GM23248 (cell line): ENCODE results near the gene RPL22. TPM values are rescaled to one million over a fixed set of nuclear protein-coding genes. Genes with fewer than 3 reads are reported as not detected.

Source experiments
- DNase-seq: peaks from one replicate; pipeline ENCODE4 v3.0.0-alpha.2; 2015
- H2AFZ ChIP-seq: fragments of 200-600 bp; sonication (generic); 2 replicates; pipeline ENCODE4 v1.6.1; 2016; ENCODE audit warnings: antibody characterized with exemption
- H3F3A ChIP-seq: fragments of 200-600 bp; sonication (generic); 2 replicates; pipeline ENCODE4 v1.6.1; 2016; ENCODE audit warnings: mild to moderate bottlenecking, antibody characterized with exemption, mixed run types; ENCODE audit not compliant: insufficient read depth
- H3K27ac ChIP-seq: fragments of 200-600 bp; sonication (generic); 2 replicates; pipeline ENCODE4 v1.5.1; 2016; ENCODE audit warnings: mild to moderate bottlenecking
- H3K27me3 ChIP-seq: fragments of 200-600 bp; sonication (generic); replicated peaks from 2 replicates; pipeline ENCODE4 v1.6.1; 2016; ENCODE audit warnings: mild to moderate bottlenecking; ENCODE audit not compliant: insufficient read depth
- H3K36me3 ChIP-seq: fragments of 200-600 bp; sonication (generic); 2 replicates; pipeline ENCODE4 v1.6.1; 2016; ENCODE audit warnings: low read depth, mild to moderate bottlenecking
- H3K4me1 ChIP-seq: fragments of 200-600 bp; sonication (generic); 2 replicates; pipeline ENCODE4 v1.6.1; 2016; ENCODE audit warnings: mild to moderate bottlenecking; ENCODE audit not compliant: insufficient read depth
- H3K4me2 ChIP-seq: fragments of 200-600 bp; sonication (generic); one replicate; pipeline ENCODE4 v1.6.1; 2016; ENCODE audit warnings: mild to moderate bottlenecking; ENCODE audit not compliant: unreplicated experiment
- H3K4me3 ChIP-seq: fragments of 200-600 bp; sonication (generic); 2 replicates; pipeline ENCODE4 v1.5.1; 2016; ENCODE audit warnings: mild to moderate bottlenecking
- H3K79me2 ChIP-seq: fragments of 200-600 bp; sonication (generic); 2 replicates; pipeline ENCODE4 v1.6.1; 2016; ENCODE audit warnings: mild to moderate bottlenecking; ENCODE audit not compliant: insufficient read depth
- H3K9ac ChIP-seq: fragments of 200-600 bp; sonication (generic); 2 replicates; pipeline ENCODE4 v1.6.1; 2016; ENCODE audit warnings: mild to moderate bottlenecking
- H3K9me2 ChIP-seq: fragments of 200-600 bp; sonication (generic); 2 replicates; pipeline ENCODE4 v1.6.1; 2016; ENCODE audit warnings: mixed run types, mild to moderate bottlenecking, moderate library complexity; ENCODE audit not compliant: insufficient read depth
- H3K9me3 ChIP-seq: fragments of 200-600 bp; sonication (generic); one replicate; pipeline ENCODE4 v1.6.1; 2017; ENCODE audit warnings: low read depth
- H4K20me1 ChIP-seq: fragments of 200-600 bp; sonication (generic); 2 replicates; pipeline ENCODE4 v1.6.0; 2016; ENCODE audit not compliant: insufficient read depth
- EZH2 ChIP-seq: fragments of 200-600 bp; sonication (generic); IDR thresholded peaks from 2 replicates; pipeline ENCODE4 v1.6.1; 2018; ENCODE audit warnings: antibody characterized with exemption, mild to moderate bottlenecking; ENCODE audit not compliant: insufficient read depth, poor library complexity, severe bottlenecking
- EZH2phosphoT487 ChIP-seq: fragments of 200-600 bp; sonication (generic); IDR thresholded peaks from 2 replicates; pipeline ENCODE4 v1.6.1; 2018; ENCODE audit warnings: antibody characterized with exemption, moderate library complexity, mild to moderate bottlenecking, low read depth; ENCODE audit not compliant: insufficient read depth
- WGBS, 2 experiments: methylation state at CpG; one replicate each; pipeline ENCODE4 v1.1.6; 2015 to 2017; ENCODE audit warnings: low lambda C conversion rate in 2 of 2, low coverage in 1 of 2; ENCODE audit errors: missing lambda C conversion rate in 2 of 2; 5-methylcytosine and 5-hydroxymethylcytosine counted together
- in situ Hi-C: fragments of 300-500 bp; cut with MboI; formaldehyde crosslinking; loops from 2 replicates; pipeline ENCODE4 v1.15.0; 2020
- polyA plus RNA-seq: library from polyadenylated mRNA; unstranded; fragments of >200 nt; fragmentation: Nextera tagmentation; extraction: Ambion mirVana; gene quantifications from 2 replicates; pipeline ENCODE4 v1.2.1, GENCODE V29; 2016
- total RNA-seq: library from RNA; depleted of rRNA; stranded (reverse); fragments of >200 nt; shearing (Covaris generic); gene quantifications from 2 replicates; pipeline ENCODE4 v1.2.3, GENCODE V29; 2014

Gene RPL22
- total and polyA plus RNA-seq, 2 experiments from 2014 or later, result 127 to 137 TPM

- no peak overlapping the region for H3K4me2 ChIP-seq
Observed at GRCh38 chr1:6241107-6241886, 41.9 kb upstream of the RPL22 start.

GRCh38 chr1:6239950-6240768 lies 40.8 kb upstream of the RPL22 start:
- no peak overlapping the region for H2AFZ ChIP-seq
- no peaks in the 10 kb centered on the region for H3K9me3 ChIP-seq
- no peak for TF ChIP-seq EZH2phosphoT487
- TF ChIP-seq EZH2, result no peak
- no peak overlapping the region for H3K4me3 ChIP-seq
- DNase-seq, result peak; percentile 89
- no peak overlapping the region for H3K9ac ChIP-seq
- no peaks in the 10 kb centered on the region for H3F3A ChIP-seq
- 43 to 47% methylated on average over 17 of the region's 17 CpGs for WGBS, 2 experiments
- peaks cover 23% of the 10 kb centered on the region for H3K27me3 ChIP-seq
- H3K4me2 ChIP-seq, result no peak overlapping the region
- H3K27ac ChIP-seq, result no peak overlapping the region
- no peaks in the 10 kb centered on the region for H3K9me2 ChIP-seq
- H3K4me1 ChIP-seq, result 0 out of 2 replicates have a peak, but pooled peaks cover 4% of the 10 kb centered on the region
- peaks cover 3% of the 10 kb centered on the region for H3K79me2 ChIP-seq
- H4K20me1 ChIP-seq, result no peaks in the 10 kb centered on the region
- in situ Hi-C loops, result no loop called here
- H3K36me3 ChIP-seq, result no peaks in the 10 kb centered on the region

More at GRCh38 chr1:6241107-6241886, 41.9 kb upstream of the RPL22 start:
- Histone ChIP-seq H4K20me1 (no peaks in the 10 kb centered on the region), H3K27ac (no peak overlapping the region), H3F3A (no peaks in the 10 kb centered on the region), H3K36me3 (no peaks in the 10 kb centered on the region), H2AFZ (no peak overlapping the region), H3K4me1 (0 out of 2 replicates have a peak, but pooled peaks cover 4% of the 10 kb centered on the region), H3K9me3 (no peaks in the 10 kb centered on the region), H3K79me2 (no peaks in the 10 kb centered on the region), H3K27me3 (peaks cover 23% of the 10 kb centered on the region), H3K9ac (no peak overlapping the region), H3K9me2 (no peaks in the 10 kb centered on the region), H3K4me3 (no peak overlapping the region)
- no peak for DNase-seq
- 56 to 73% methylated on average over 20 to 33 of the region's 33 CpGs for WGBS, 2 experiments
- no peak for TF ChIP-seq EZH2
- in situ Hi-C loops, result no loop called here

GRCh38 chr1:6239213-6239752 lies 39.9 kb upstream of the RPL22 start:
- no peak overlapping the region for H3K27ac ChIP-seq
- H3K4me1 ChIP-seq, result 0 out of 2 replicates have a peak, but pooled peaks cover 4% of the 10 kb centered on the region
- no peaks in the 10 kb centered on the region for H3K9me2 ChIP-seq
- no peaks in the 10 kb centered on the region for H3K36me3 ChIP-seq
- H3K4me2 ChIP-seq, result no peak overlapping the region
- H3K9ac ChIP-seq, result no peak overlapping the region
- H3K9me3 ChIP-seq, result no peaks in the 10 kb centered on the region
- H3F3A ChIP-seq, result no peaks in the 10 kb centered on the region
- in situ Hi-C loops, result no loop called here
- H2AFZ ChIP-seq, result no peak overlapping the region
- no peaks in the 10 kb centered on the region for H4K20me1 ChIP-seq
- WGBS, 2 experiments, result 63 to 66% methylated on average over 7 of the region's 7 CpGs
- peaks cover 23% of the 10 kb centered on the region for H3K27me3 ChIP-seq
- no peak overlapping the region for H3K4me3 ChIP-seq
- no peak for DNase-seq
- TF ChIP-seq EZH2, result no peak
- no peak for TF ChIP-seq EZH2phosphoT487
- H3K79me2 ChIP-seq, result peaks cover 10% of the 10 kb centered on the region

- in situ Hi-C loops, result no loop called here
- Histone ChIP-seq H2AFZ (no peak overlapping the region), H3K9ac (no peak overlapping the region), H3K4me2 (no peak overlapping the region), H3K27me3 (peaks cover 11% of the 10 kb centered on the region; the same call in 1 of the 2 replicates), H3K9me3 (no peaks in the 10 kb centered on the region), H3K4me3 (no peak overlapping the region), H3K36me3 (0 out of 2 replicates have a peak, but pooled peaks cover 7% of the 10 kb centered on the region), H3K27ac (no peak overlapping the region), H3F3A (no peaks in the 10 kb centered on the region), H3K79me2 (peaks cover 31% of the 10 kb centered on the region), H3K4me1 (0 out of 2 replicates have a peak, but pooled peaks cover 4% of the 10 kb centered on the region), H3K9me2 (no peaks in the 10 kb centered on the region), H4K20me1 (no peaks in the 10 kb centered on the region)
- no peak for TF ChIP-seq EZH2
- no peak for TF ChIP-seq EZH2phosphoT487
- 95 to 98% methylated on average over 4 of the region's 4 CpGs for WGBS, 2 experiments
- DNase-seq, result no peak
Observed at GRCh38 chr1:6237093-6237492, 37.7 kb upstream of the RPL22 start.
